NK-92 treated with Interleukin-12 subunit alpha and Interleukin-12 subunit beta, amount 100 ng/mL, for 24 hours (cell line): ENCODE results near the gene TUBB4B.
A peak's percentile ranks its signal among the peaks of the same experiment; 100 is the strongest.
"Not testable (repeated sequence)": the region's sequence is repeated elsewhere in the genome, so short reads cannot be mapped to it uniquely, and the experiment has no call there.

Experiments used
- DNase-seq: peaks from one replicate; lab custom pipeline; 2025; lab: John Stamatoyannopoulos, UW

Gene TUBB4B

GRCh38 chr9:137252555-137253506, 11.7 kb downstream of the TUBB4B start:
- no peak for DNase-seq

- DNase-seq = no peak
Measured at GRCh38 chr9:137253717-137254623, 12.9 kb downstream of the TUBB4B start.

GRCh38 chr9:137254624-137255447, 13.7 kb downstream of the TUBB4B start, which contains the start of gene NELFB:
TSS of gene NELFB (plus strand) at chr9:137255327.
- peak; percentile 85 for DNase-seq

- no peak for DNase-seq
Measured at GRCh38 chr9:137255448-137256114, 14.5 kb downstream of the TUBB4B start.

GRCh38 chr9:137256362-137256761, 15.3 kb downstream of the TUBB4B start:
- DNase-seq = no peak

- DNase-seq = no peak
Measured at GRCh38 chr9:137256856-137257255, 15.8 kb downstream of the TUBB4B start.

- DNase-seq = not testable (repeated sequence)
Measured at GRCh38 chr9:137262173-137262908, 21.3 kb downstream of the TUBB4B start.

- DNase-seq = no peak
Measured at GRCh38 chr9:137262909-137263285, 21.8 kb downstream of the TUBB4B start.

- DNase-seq = no peak
Measured at GRCh38 chr9:137263506-137263905, 22.4 kb downstream of the TUBB4B start.

- DNase-seq = no peak
Measured at GRCh38 chr9:137264067-137264466, 23.0 kb downstream of the TUBB4B start.

GRCh38 chr9:137265496-137266161, 24.5 kb downstream of the TUBB4B start:
- DNase-seq = no peak

- DNase-seq = no peak
Measured at GRCh38 chr9:137266162-137266527, 25.1 kb downstream of the TUBB4B start.

- no peak for DNase-seq
Measured at GRCh38 chr9:137266585-137267453, 25.7 kb downstream of the TUBB4B start.

GRCh38 chr9:137267933-137268355, 26.9 kb downstream of the TUBB4B start:
- no peak for DNase-seq

GRCh38 chr9:137268538-137269201, 27.6 kb downstream of the TUBB4B start:
- DNase-seq = no peak

GRCh38 chr9:137269231-137269772, 28.2 kb downstream of the TUBB4B start:
- no peak for DNase-seq

GRCh38 chr9:137270929-137271695, 30.0 kb downstream of the TUBB4B start:
- DNase-seq = no peak
